GM12873 (cell line): ENCODE measurements around the gene CYBRD1.

Experiments used
- CTCF ChIP-seq: IDR thresholded peaks from 2 replicates; pipeline ENCODE4 v1.5.1; 2012; ENCODE audit warnings: low read depth, mild to moderate bottlenecking, moderate library complexity, low read length, control low read depth; ENCODE audit not compliant: insufficient read depth; ENCODE audit errors: missing control alignments

Gene CYBRD1

GRCh38 chr2:171563301-171563700 lies 41.0 kb downstream of the CYBRD1 start:
- no peak for TF ChIP-seq CTCF

GRCh38 chr2:171564463-171564862 lies 42.2 kb downstream of the CYBRD1 start:
- TF ChIP-seq CTCF: no peak

- TF ChIP-seq CTCF: no peak
These were observed 43.8 kb downstream of the CYBRD1 start for GRCh38 chr2:171566057-171566456.

GRCh38 chr2:171566753-171567152 lies 44.5 kb downstream of the CYBRD1 start:
- TF ChIP-seq CTCF: no peak

- no peak for TF ChIP-seq CTCF
These were observed 45.8 kb downstream of the CYBRD1 start for GRCh38 chr2:171568089-171568488.

GRCh38 chr2:171571721-171572120 lies 49.4 kb downstream of the CYBRD1 start:
- TF ChIP-seq CTCF: no peak

- peak; percentile 94 for TF ChIP-seq CTCF
These were observed 52.0 kb downstream of the CYBRD1 start for GRCh38 chr2:171574149-171574795.
